H1 (cell line): ENCODE measurements around the gene SCN2B. TPM values are rescaled to one million over a fixed set of nuclear protein-coding genes. Genes with fewer than 3 reads are reported as not detected.
A peak's percentile ranks its signal among the peaks of the same experiment; 100 is the strongest.

Source experiments
- CTCF ChIA-PET: fragments of 300-600 bp; sonication (Branson Sonifier 250); formaldehyde crosslinking; loops from one replicate; lab custom pipeline; 2021; ENCODE audit not compliant: partially characterized antibody; lab: Charles Lee
- POLR2A ChIA-PET: fragments of 300-600 bp; sonication (Branson Sonifier 250); formaldehyde crosslinking; loops from one replicate; lab custom pipeline; 2021; ENCODE audit warnings: inconsistent platforms; ENCODE audit not compliant: partially characterized antibody; lab: Charles Lee
- DNase-seq, 2 experiments: peaks; one replicate each; pipeline versions ENCODE4 v3.0.0 to v3.0.0-alpha.2; 2010 to 2022; ENCODE audit warnings: low spot score in 2 of 2, low read depth in 1 of 2, mixed read lengths in 1 of 2
- FAIRE-seq: peaks from 2 replicates; lab custom pipeline; 2011; peaks lifted over from hg19 to GRCh38; lab: Jason Lieb, UNC
- H2AFZ ChIP-seq: 2 replicates; pipeline ENCODE4 v1.8.1; 2012; ENCODE audit warnings: low read length, inconsistent platforms
- H2AK5ac ChIP-seq: 2 replicates; pipeline ENCODE4 v1.6.1; 2013; ENCODE audit warnings: low read depth, low read length
- H2BK120ac ChIP-seq: replicated peaks from 2 replicates; pipeline ENCODE3; 2013; ENCODE audit warnings: low read depth, low read length, inconsistent platforms
- H2BK12ac ChIP-seq: 2 replicates; pipeline ENCODE4 v1.6.1; 2013; ENCODE audit warnings: low read depth, low read length
- H2BK15ac ChIP-seq: 2 replicates; pipeline ENCODE4 v1.6.1; 2013; ENCODE audit warnings: low read length
- H2BK20ac ChIP-seq: 2 replicates; pipeline ENCODE4 v1.6.1; 2013; ENCODE audit warnings: low read length
- H2BK5ac ChIP-seq: 2 replicates; pipeline ENCODE4 v1.6.1; 2013; ENCODE audit warnings: low read depth, low read length
- H3K14ac ChIP-seq: 2 replicates; pipeline ENCODE4 v1.6.1; 2013; ENCODE audit warnings: inconsistent platforms; ENCODE audit not compliant: insufficient read length
- H3K18ac ChIP-seq: 2 replicates; pipeline ENCODE4 v1.6.1; 2013; ENCODE audit warnings: low read length; ENCODE audit errors: extremely low read depth
- H3K23ac ChIP-seq: 2 replicates; pipeline ENCODE4 v1.6.1; 2013; ENCODE audit warnings: inconsistent platforms; ENCODE audit not compliant: insufficient read length
- H3K23me2 ChIP-seq: 2 replicates; pipeline ENCODE4 v1.6.1; 2013; ENCODE audit warnings: low read depth, low read length
- H3K27ac ChIP-seq: 2 replicates; pipeline ENCODE4 v1.6.1; 2011; ENCODE audit warnings: low read depth, low read length, inconsistent platforms
- H3K27me3 ChIP-seq, 4 experiments: replicated peaks in 1 of 4; 1 replicate in 1 of 4; 2 replicates in 3 of 4; pipeline versions ENCODE4 v1.6.1 to v1.8.1; 2011 to 2013; ENCODE audit warnings: low read length in 3 of 4, mild to moderate bottlenecking in 3 of 4, inconsistent platforms in 2 of 4, mixed read lengths in 2 of 4, moderate library complexity in 1 of 4; ENCODE audit not compliant: control insufficient read depth in 3 of 4, insufficient read depth in 3 of 4; ENCODE audit errors: extremely low read depth in 1 of 4
- H3K36me3 ChIP-seq, 4 experiments: 2 replicates each; pipeline versions ENCODE4 v1.6.1 to v1.8.1; 2011 to 2013; ENCODE audit warnings: mild to moderate bottlenecking in 4 of 4, low read length in 3 of 4, moderate library complexity in 2 of 4, control low read depth in 1 of 4, inconsistent platforms in 1 of 4; ENCODE audit not compliant: insufficient read depth in 4 of 4, control insufficient read depth in 2 of 4
- H3K4ac ChIP-seq: replicated peaks from 2 replicates; pipeline ENCODE3; 2013; ENCODE audit warnings: low read length, low read depth, mixed read lengths, inconsistent platforms; ENCODE audit not compliant: insufficient read length
- H3K4me1 ChIP-seq, 4 experiments: replicated peaks in 1 of 4; 1 replicate in 1 of 4; 2 replicates in 3 of 4; pipeline versions ENCODE4 v1.6.1 to v1.8.1; 2011 to 2013; ENCODE audit warnings: low read length in 3 of 4, inconsistent platforms in 2 of 4, mixed read lengths in 1 of 4; ENCODE audit not compliant: insufficient read depth in 4 of 4, control insufficient read depth in 3 of 4
- H3K4me2 ChIP-seq, 2 experiments: 2 replicates each; pipeline versions ENCODE4 v1.6.1 to v1.8.1; 2011 to 2013; ENCODE audit warnings: low read depth in 2 of 2, low read length in 2 of 2, control low read depth in 1 of 2, inconsistent platforms in 1 of 2, mild to moderate bottlenecking in 1 of 2; ENCODE audit not compliant: insufficient read depth in 1 of 2
- H3K4me3 ChIP-seq, 4 experiments: fragments of 200-600, 300-600 bp in 1 of 4; sonication (generic), shearing (Covaris generic), sonication (Bioruptor Twin) in 1 of 4; 2 replicates each; pipeline versions ENCODE4 v1.5.1 to v1.8.1; 2011 to 2016; ENCODE audit warnings: low read length in 4 of 4, low read depth in 3 of 4, control low read depth in 2 of 4, inconsistent platforms in 2 of 4, mild to moderate bottlenecking in 2 of 4, mixed read lengths in 1 of 4, moderate library complexity in 1 of 4; ENCODE audit not compliant: insufficient read depth in 2 of 4; ENCODE audit errors: extremely low read depth in 1 of 4
- H3K56ac ChIP-seq: replicated peaks from 2 replicates; pipeline ENCODE3; 2013; ENCODE audit warnings: low read depth, mild to moderate bottlenecking, mixed read lengths, low read length, inconsistent platforms; ENCODE audit not compliant: insufficient read length
- H3K79me1 ChIP-seq: 2 replicates; pipeline ENCODE4 v1.6.1; 2013; ENCODE audit warnings: low read depth, low read length, control low read depth
- H3K79me2 ChIP-seq, 2 experiments: 2 replicates each; pipeline versions ENCODE4 v1.6.1 to v1.8.1; 2012 to 2013; ENCODE audit warnings: low read length in 2 of 2, mild to moderate bottlenecking in 2 of 2, inconsistent platforms in 1 of 2; ENCODE audit not compliant: insufficient read depth in 2 of 2, control insufficient read depth in 1 of 2
- H3K9ac ChIP-seq, 4 experiments: replicated peaks in 1 of 4; 1 replicate in 1 of 4; 2 replicates in 3 of 4; pipeline versions ENCODE4 v1.6.1 to v1.8.1; 2011 to 2013; ENCODE audit warnings: low read depth in 3 of 4, low read length in 3 of 4, control low read depth in 2 of 4, mild to moderate bottlenecking in 2 of 4, moderate library complexity in 2 of 4, inconsistent platforms in 1 of 4; ENCODE audit errors: extremely low read depth in 1 of 4
- H3K9me3 ChIP-seq, 2 experiments: 2 replicates each; pipeline versions ENCODE4 v1.6.1 to v1.8.1; 2012 to 2013; ENCODE audit warnings: mild to moderate bottlenecking in 2 of 2, moderate library complexity in 2 of 2, control low read depth in 1 of 2, inconsistent platforms in 1 of 2, low read depth in 1 of 2, low read length in 1 of 2, mixed read lengths in 1 of 2; ENCODE audit not compliant: insufficient read depth in 2 of 2
- H4K20me1 ChIP-seq, 2 experiments: replicated peaks in 1 of 2; 2 replicates each; pipeline versions ENCODE3 to v1.8.1; 2011 to 2013; ENCODE audit warnings: inconsistent platforms in 2 of 2, low read length in 2 of 2, mild to moderate bottlenecking in 1 of 2; ENCODE audit not compliant: insufficient read depth in 2 of 2, control insufficient read depth in 1 of 2
- H4K5ac ChIP-seq: 2 replicates; pipeline ENCODE4 v1.6.1; 2013; ENCODE audit warnings: low read length, low read depth, mixed read lengths, inconsistent platforms; ENCODE audit not compliant: insufficient read length
- H4K8ac ChIP-seq: 2 replicates; pipeline ENCODE4 v1.8.0; 2013; ENCODE audit warnings: mild to moderate bottlenecking, moderate library complexity, low read length, inconsistent platforms; ENCODE audit not compliant: insufficient read depth; ENCODE audit errors: extremely low read depth
- H4K91ac ChIP-seq: replicated peaks from 2 replicates; pipeline ENCODE3; 2013; ENCODE audit warnings: low read length, mixed read lengths, inconsistent platforms; ENCODE audit not compliant: insufficient read length
- CBX5 ChIP-seq: fragments of 300-800, 300-1000 bp; sonication (generic); IDR thresholded peaks from 2 replicates; pipeline ENCODE4 v1.7.1; 2016; ENCODE audit warnings: antibody characterized with exemption, low read length, low read depth
- CTBP2 ChIP-seq: IDR thresholded peaks from 2 replicates; pipeline ENCODE4 v1.7.0; 2011; ENCODE audit warnings: borderline replicate concordance, mild to moderate bottlenecking, moderate library complexity, mixed read lengths, low read length; ENCODE audit not compliant: insufficient read depth, insufficient read length
- TAF7 ChIP-seq: optimal IDR thresholded peaks from 2 replicates; pipeline ENCODE3; 2011; ENCODE audit warnings: low read depth, mild to moderate bottlenecking, inconsistent platforms, low read length, moderate library complexity, borderline replicate concordance
- WGBS, 2 experiments: shearing (Covaris generic) in 1 of 2; methylation state at CpG; one replicate each; pipeline versions ENCODE4 v1.1.6 to v1.1.7; 2013 to 2015; ENCODE audit warnings: low lambda C conversion rate in 2 of 2, mixed read lengths in 2 of 2, inconsistent platforms in 1 of 2, low coverage in 1 of 2, missing lambda C conversion rate in 1 of 2; ENCODE audit not compliant: insufficient replicate concordance in 2 of 2, insufficient coverage in 1 of 2, insufficient read length in 1 of 2; ENCODE audit errors: extremely low coverage in 1 of 2, missing lambda C conversion rate in 1 of 2; 5-methylcytosine and 5-hydroxymethylcytosine counted together
- polyA plus RNA-seq, 7 experiments: library from polyadenylated mRNA; depleted of rRNA in 3 of 7; stranded (reverse) in 5 of 7; unstranded in 2 of 7; fragments of >200 nt in 5 of 7; fragments of 200-250 nt in 2 of 7; gene quantifications; 1 replicate in 5 of 7; 2 replicates in 1 of 7; 4 replicates in 1 of 7; pipeline versions ENCODE4 v1.2.1 to v1.2.3, GENCODE V29; 2011 to 2013; ENCODE audit warnings: missing spikeins in 2 of 7, mixed read lengths in 2 of 7
- total RNA-seq: library from RNA; stranded (reverse); fragmentation: NEBNext Ultra II Directional; extraction: Animal tissue kit (Norgen Biotek cat#: 25700); gene quantifications from 2 replicates; pipeline ENCODE4 v1.2.1, GENCODE V29; 2021
- TF ChIP-seq, protein P1 (sequence below), 3 experiments: IDR thresholded peaks; 1 replicate in 2 of 3; 2 replicates in 1 of 3; pipeline versions ENCODE4 v1.5.1 to v1.6.1; 2011; ENCODE audit warnings: low read length in 3 of 3, mild to moderate bottlenecking in 3 of 3, inconsistent platforms in 2 of 3, low read depth in 1 of 3, moderate library complexity in 1 of 3; ENCODE audit not compliant: insufficient read depth in 1 of 3; ENCODE audit errors: control extremely low read depth in 1 of 3

Gene SCN2B
- total and polyA plus RNA-seq, 2 of the 8 experiments (the other 6 are each of a cell fraction or from before 2014, with no cell fraction given): 0.14 to 0.24 TPM

DNA sequence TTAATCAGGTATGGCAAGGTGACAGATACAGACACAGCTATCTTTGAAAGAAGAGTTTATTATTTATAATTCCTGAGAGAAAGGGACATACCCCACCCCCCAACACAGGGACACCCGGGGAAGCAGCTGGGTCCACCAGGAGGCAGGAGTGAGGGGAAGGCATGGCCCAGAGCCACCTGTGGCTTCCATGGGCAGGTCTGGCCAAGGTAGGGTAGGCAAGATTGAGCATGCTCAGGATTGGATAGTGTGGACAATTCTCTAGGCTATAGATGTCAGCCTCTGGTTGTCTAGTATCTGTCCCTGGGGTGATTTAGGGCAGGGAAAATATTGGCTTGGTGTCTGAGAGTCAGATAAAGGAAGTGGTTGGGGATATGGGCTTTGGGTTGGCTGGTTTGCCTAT lies 62.2 kb downstream of the SCN2B start:
- H3K23me2 ChIP-seq: no peaks in the 10 kb centered on the region
- H3K56ac ChIP-seq: no peak overlapping the region
- no peak overlapping the region for H2AK5ac ChIP-seq
- no peak overlapping the region; the same call in 1 of the 2 replicates for H3K18ac ChIP-seq
- no peak overlapping the region for H3K4ac ChIP-seq
- no peak overlapping the region for H2BK5ac ChIP-seq
- H3K9ac ChIP-seq: no peak overlapping the region
- no peak overlapping the region for H3K4me3 ChIP-seq
- H2BK15ac ChIP-seq: no peak overlapping the region
- no peak overlapping the region for H4K91ac ChIP-seq
- no peaks in the 10 kb centered on the region for H3K9me3 ChIP-seq
- H4K8ac ChIP-seq: no peak overlapping the region
- H3K4me2 ChIP-seq: no peak overlapping the region
- H3K23ac ChIP-seq: no peak overlapping the region
- no peak overlapping the region for H4K5ac ChIP-seq
- H4K20me1 ChIP-seq: no peaks in the 10 kb centered on the region
- H3K36me3 ChIP-seq: no peaks in the 10 kb centered on the region
- H2BK120ac ChIP-seq: no peak overlapping the region
- 64% methylated on average over 1 of the region's 1 CpG; no CpG with 5 or more reads in 1 of the 2 experiments for WGBS, 2 experiments
- peaks cover 0 to 7% (median 2%) of the 10 kb centered on the region in 4 experiments; a peak in 2 of 7 replicates for H3K4me1 ChIP-seq
- H3K79me2 ChIP-seq: no peaks in the 10 kb centered on the region
- H2BK20ac ChIP-seq: no peak overlapping the region
- FAIRE-seq (no peak), DNase-seq (no peak)
- H3K14ac ChIP-seq: no peak overlapping the region
- no peaks in the 10 kb centered on the region; a peak in 1 of 7 replicates for H3K27me3 ChIP-seq
- POLR2A ChIA-PET: interaction anchor here (1.0 kb wide), 1 partner anchor 12 kb away, joined by 3 read pairs; no protein-coding TSS in a partner anchor
- no peak overlapping the region for H2AFZ ChIP-seq
- TF ChIP-seq, protein P1, sequence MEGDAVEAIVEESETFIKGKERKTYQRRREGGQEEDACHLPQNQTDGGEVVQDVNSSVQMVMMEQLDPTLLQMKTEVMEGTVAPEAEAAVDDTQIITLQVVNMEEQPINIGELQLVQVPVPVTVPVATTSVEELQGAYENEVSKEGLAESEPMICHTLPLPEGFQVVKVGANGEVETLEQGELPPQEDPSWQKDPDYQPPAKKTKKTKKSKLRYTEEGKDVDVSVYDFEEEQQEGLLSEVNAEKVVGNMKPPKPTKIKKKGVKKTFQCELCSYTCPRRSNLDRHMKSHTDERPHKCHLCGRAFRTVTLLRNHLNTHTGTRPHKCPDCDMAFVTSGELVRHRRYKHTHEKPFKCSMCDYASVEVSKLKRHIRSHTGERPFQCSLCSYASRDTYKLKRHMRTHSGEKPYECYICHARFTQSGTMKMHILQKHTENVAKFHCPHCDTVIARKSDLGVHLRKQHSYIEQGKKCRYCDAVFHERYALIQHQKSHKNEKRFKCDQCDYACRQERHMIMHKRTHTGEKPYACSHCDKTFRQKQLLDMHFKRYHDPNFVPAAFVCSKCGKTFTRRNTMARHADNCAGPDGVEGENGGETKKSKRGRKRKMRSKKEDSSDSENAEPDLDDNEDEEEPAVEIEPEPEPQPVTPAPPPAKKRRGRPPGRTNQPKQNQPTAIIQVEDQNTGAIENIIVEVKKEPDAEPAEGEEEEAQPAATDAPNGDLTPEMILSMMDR (IDR thresholded peaks at IDR 0.05; ENCODE audit: control extremely low read depth in 1 of 3, insufficient read depth in 1 of 3, low read depth in 1 of 3, low read length in 3 of 3): peak in 2 of 3 experiments; percentile 13 to 44; a peak in 2 of 4 replicates
- TF ChIP-seq TAF7: no peak
- TF ChIP-seq CBX5: no peak
- TF ChIP-seq CTBP2: no peak
- H3K27ac ChIP-seq: no peak overlapping the region
- CTCF ChIA-PET: interaction anchor here (0.9 to 2.1 kb wide), 10 partner anchors 10 to 163 kb away, joined by 3 to 7 read pairs (median 4); no protein-coding TSS in a partner anchor
- no peaks in the 10 kb centered on the region for H3K79me1 ChIP-seq
- H2BK12ac ChIP-seq: no peak overlapping the region
